ENCODE data around the gene RASGRF2.

GRCh38 chr5:81191726-81192372 lies 231.7 kb downstream of the RASGRF2 start:
- TF ChIP-seq SREBF1 (IDR thresholded peaks at IDR 0.05; ENCODE audit: borderline replicate concordance, low read depth, low read length) (no peak), ZNF311 (CRISPR knock-in tag; IDR thresholded peaks at IDR 0.05) (no peak), SP2 (IDR thresholded peaks at IDR 0.05; ENCODE audit: extremely low read depth, low read depth, low read length, poor library complexity, severe bottlenecking) (no peak), STAG1 (CRISPR knock-in tag; IDR thresholded peaks at IDR 0.05; ENCODE audit: borderline replicate concordance) (no peak), GATA2 (CRISPR knock-in tag; IDR thresholded peaks at IDR 0.05) (no peak), SAP30 (IDR thresholded peaks at IDR 0.05; ENCODE audit: borderline replicate concordance, insufficient read depth, low read depth, low read length, poor library complexity, severe bottlenecking) (no peak), ZNF274 (IDR thresholded peaks at IDR 0.05; ENCODE audit: borderline replicate concordance, low read depth, low read length) (no peak), FOS (IDR thresholded peaks at IDR 0.05; ENCODE audit: extremely low read depth, insufficient read length) (no peak), GABPB1 (CRISPR knock-in tag; IDR thresholded peaks at IDR 0.05) (no peak), EZH2 (IDR thresholded peaks at IDR 0.05; ENCODE audit: borderline replicate concordance, low read depth, low read length) (no peak), BCL6 (CRISPR knock-in tag; IDR thresholded peaks at IDR 0.05) (no peak)

Data from K562 (cell line).